H1 (cell line): Measurements from ENCODE around the gene ETV7. TPM values are rescaled to one million over a fixed set of nuclear protein-coding genes. Genes with fewer than 3 reads are reported as not detected.

ENCODE experiments used
- CTCF ChIA-PET: fragments of 300-600 bp; sonication (Branson Sonifier 250); formaldehyde crosslinking; loops from one replicate; lab custom pipeline; 2021; ENCODE audit not compliant: partially characterized antibody; lab: Charles Lee
- POLR2A ChIA-PET: fragments of 300-600 bp; sonication (Branson Sonifier 250); formaldehyde crosslinking; loops from one replicate; lab custom pipeline; 2021; ENCODE audit warnings: inconsistent platforms; ENCODE audit not compliant: partially characterized antibody; lab: Charles Lee
- DNase-seq, 2 experiments: peaks; one replicate each; pipeline versions ENCODE4 v3.0.0 to v3.0.0-alpha.2; 2010 to 2022; ENCODE audit warnings: low spot score in 2 of 2, low read depth in 1 of 2, mixed read lengths in 1 of 2
- FAIRE-seq: peaks from 2 replicates; lab custom pipeline; 2011; peaks lifted over from hg19 to GRCh38; lab: Jason Lieb, UNC
- H2AFZ ChIP-seq: 2 replicates; pipeline ENCODE4 v1.8.1; 2012; ENCODE audit warnings: low read length, inconsistent platforms
- H2AK5ac ChIP-seq: 2 replicates; pipeline ENCODE4 v1.6.1; 2013; ENCODE audit warnings: low read depth, low read length
- H2BK120ac ChIP-seq: replicated peaks from 2 replicates; pipeline ENCODE3; 2013; ENCODE audit warnings: low read depth, low read length, inconsistent platforms
- H2BK12ac ChIP-seq: 2 replicates; pipeline ENCODE4 v1.6.1; 2013; ENCODE audit warnings: low read depth, low read length
- H2BK15ac ChIP-seq: 2 replicates; pipeline ENCODE4 v1.6.1; 2013; ENCODE audit warnings: low read length
- H2BK20ac ChIP-seq: 2 replicates; pipeline ENCODE4 v1.6.1; 2013; ENCODE audit warnings: low read length
- H2BK5ac ChIP-seq: 2 replicates; pipeline ENCODE4 v1.6.1; 2013; ENCODE audit warnings: low read depth, low read length
- H3K14ac ChIP-seq: 2 replicates; pipeline ENCODE4 v1.6.1; 2013; ENCODE audit warnings: inconsistent platforms; ENCODE audit not compliant: insufficient read length
- H3K18ac ChIP-seq: 2 replicates; pipeline ENCODE4 v1.6.1; 2013; ENCODE audit warnings: low read length; ENCODE audit errors: extremely low read depth
- H3K23ac ChIP-seq: 2 replicates; pipeline ENCODE4 v1.6.1; 2013; ENCODE audit warnings: inconsistent platforms; ENCODE audit not compliant: insufficient read length
- H3K23me2 ChIP-seq: 2 replicates; pipeline ENCODE4 v1.6.1; 2013; ENCODE audit warnings: low read depth, low read length
- H3K27ac ChIP-seq: 2 replicates; pipeline ENCODE4 v1.6.1; 2011; ENCODE audit warnings: low read depth, low read length, inconsistent platforms
- H3K27me3 ChIP-seq, 4 experiments: replicated peaks in 1 of 4; 1 replicate in 1 of 4; 2 replicates in 3 of 4; pipeline versions ENCODE4 v1.6.1 to v1.8.1; 2011 to 2013; ENCODE audit warnings: low read length in 3 of 4, mild to moderate bottlenecking in 3 of 4, inconsistent platforms in 2 of 4, mixed read lengths in 2 of 4, moderate library complexity in 1 of 4; ENCODE audit not compliant: control insufficient read depth in 3 of 4, insufficient read depth in 3 of 4; ENCODE audit errors: extremely low read depth in 1 of 4
- H3K36me3 ChIP-seq, 4 experiments: 2 replicates each; pipeline versions ENCODE4 v1.6.1 to v1.8.1; 2011 to 2013; ENCODE audit warnings: mild to moderate bottlenecking in 4 of 4, low read length in 3 of 4, moderate library complexity in 2 of 4, control low read depth in 1 of 4, inconsistent platforms in 1 of 4; ENCODE audit not compliant: insufficient read depth in 4 of 4, control insufficient read depth in 2 of 4
- H3K4ac ChIP-seq: replicated peaks from 2 replicates; pipeline ENCODE3; 2013; ENCODE audit warnings: low read length, low read depth, mixed read lengths, inconsistent platforms; ENCODE audit not compliant: insufficient read length
- H3K4me1 ChIP-seq, 4 experiments: replicated peaks in 1 of 4; 1 replicate in 1 of 4; 2 replicates in 3 of 4; pipeline versions ENCODE4 v1.6.1 to v1.8.1; 2011 to 2013; ENCODE audit warnings: low read length in 3 of 4, inconsistent platforms in 2 of 4, mixed read lengths in 1 of 4; ENCODE audit not compliant: insufficient read depth in 4 of 4, control insufficient read depth in 3 of 4
- H3K4me2 ChIP-seq, 2 experiments: 2 replicates each; pipeline versions ENCODE4 v1.6.1 to v1.8.1; 2011 to 2013; ENCODE audit warnings: low read depth in 2 of 2, low read length in 2 of 2, control low read depth in 1 of 2, inconsistent platforms in 1 of 2, mild to moderate bottlenecking in 1 of 2; ENCODE audit not compliant: insufficient read depth in 1 of 2
- H3K4me3 ChIP-seq, 4 experiments: fragments of 200-600, 300-600 bp in 1 of 4; sonication (generic), shearing (Covaris generic), sonication (Bioruptor Twin) in 1 of 4; 2 replicates each; pipeline versions ENCODE4 v1.5.1 to v1.8.1; 2011 to 2016; ENCODE audit warnings: low read length in 4 of 4, low read depth in 3 of 4, control low read depth in 2 of 4, inconsistent platforms in 2 of 4, mild to moderate bottlenecking in 2 of 4, mixed read lengths in 1 of 4, moderate library complexity in 1 of 4; ENCODE audit not compliant: insufficient read depth in 2 of 4; ENCODE audit errors: extremely low read depth in 1 of 4
- H3K56ac ChIP-seq: replicated peaks from 2 replicates; pipeline ENCODE3; 2013; ENCODE audit warnings: low read depth, mild to moderate bottlenecking, mixed read lengths, low read length, inconsistent platforms; ENCODE audit not compliant: insufficient read length
- H3K79me1 ChIP-seq: 2 replicates; pipeline ENCODE4 v1.6.1; 2013; ENCODE audit warnings: low read depth, low read length, control low read depth
- H3K79me2 ChIP-seq, 2 experiments: 2 replicates each; pipeline versions ENCODE4 v1.6.1 to v1.8.1; 2012 to 2013; ENCODE audit warnings: low read length in 2 of 2, mild to moderate bottlenecking in 2 of 2, inconsistent platforms in 1 of 2; ENCODE audit not compliant: insufficient read depth in 2 of 2, control insufficient read depth in 1 of 2
- H3K9ac ChIP-seq, 4 experiments: replicated peaks in 1 of 4; 1 replicate in 1 of 4; 2 replicates in 3 of 4; pipeline versions ENCODE4 v1.6.1 to v1.8.1; 2011 to 2013; ENCODE audit warnings: low read depth in 3 of 4, low read length in 3 of 4, control low read depth in 2 of 4, mild to moderate bottlenecking in 2 of 4, moderate library complexity in 2 of 4, inconsistent platforms in 1 of 4; ENCODE audit errors: extremely low read depth in 1 of 4
- H3K9me3 ChIP-seq, 2 experiments: 2 replicates each; pipeline versions ENCODE4 v1.6.1 to v1.8.1; 2012 to 2013; ENCODE audit warnings: mild to moderate bottlenecking in 2 of 2, moderate library complexity in 2 of 2, control low read depth in 1 of 2, inconsistent platforms in 1 of 2, low read depth in 1 of 2, low read length in 1 of 2, mixed read lengths in 1 of 2; ENCODE audit not compliant: insufficient read depth in 2 of 2
- H4K20me1 ChIP-seq, 2 experiments: replicated peaks in 1 of 2; 2 replicates each; pipeline versions ENCODE3 to v1.8.1; 2011 to 2013; ENCODE audit warnings: inconsistent platforms in 2 of 2, low read length in 2 of 2, mild to moderate bottlenecking in 1 of 2; ENCODE audit not compliant: insufficient read depth in 2 of 2, control insufficient read depth in 1 of 2
- H4K5ac ChIP-seq: 2 replicates; pipeline ENCODE4 v1.6.1; 2013; ENCODE audit warnings: low read length, low read depth, mixed read lengths, inconsistent platforms; ENCODE audit not compliant: insufficient read length
- H4K8ac ChIP-seq: 2 replicates; pipeline ENCODE4 v1.8.0; 2013; ENCODE audit warnings: mild to moderate bottlenecking, moderate library complexity, low read length, inconsistent platforms; ENCODE audit not compliant: insufficient read depth; ENCODE audit errors: extremely low read depth
- H4K91ac ChIP-seq: replicated peaks from 2 replicates; pipeline ENCODE3; 2013; ENCODE audit warnings: low read length, mixed read lengths, inconsistent platforms; ENCODE audit not compliant: insufficient read length
- GTF2F1 ChIP-seq: IDR thresholded peaks from 2 replicates; pipeline ENCODE4 v1.6.1; 2012; ENCODE audit warnings: low read depth, low read length, improper control_type of control experiment, borderline replicate concordance
- WGBS, 2 experiments: shearing (Covaris generic) in 1 of 2; methylation state at CpG; one replicate each; pipeline versions ENCODE4 v1.1.6 to v1.1.7; 2013 to 2015; ENCODE audit warnings: low lambda C conversion rate in 2 of 2, mixed read lengths in 2 of 2, inconsistent platforms in 1 of 2, low coverage in 1 of 2, missing lambda C conversion rate in 1 of 2; ENCODE audit not compliant: insufficient replicate concordance in 2 of 2, insufficient coverage in 1 of 2, insufficient read length in 1 of 2; ENCODE audit errors: extremely low coverage in 1 of 2, missing lambda C conversion rate in 1 of 2; 5-methylcytosine and 5-hydroxymethylcytosine counted together
- polyA plus RNA-seq, 7 experiments: library from polyadenylated mRNA; depleted of rRNA in 3 of 7; stranded (reverse) in 5 of 7; unstranded in 2 of 7; fragments of >200 nt in 5 of 7; fragments of 200-250 nt in 2 of 7; gene quantifications; 1 replicate in 5 of 7; 2 replicates in 1 of 7; 4 replicates in 1 of 7; pipeline versions ENCODE4 v1.2.1 to v1.2.3, GENCODE V29; 2011 to 2013; ENCODE audit warnings: missing spikeins in 2 of 7, mixed read lengths in 2 of 7
- total RNA-seq: library from RNA; stranded (reverse); fragmentation: NEBNext Ultra II Directional; extraction: Animal tissue kit (Norgen Biotek cat#: 25700); gene quantifications from 2 replicates; pipeline ENCODE4 v1.2.1, GENCODE V29; 2021

Gene ETV7
- total and polyA plus RNA-seq, 2 of the 8 experiments (the other 6 are each of a cell fraction or from before 2014, with no cell fraction given): 0.54 to 2.4 TPM

GRCh38 chr6:36319436-36319762 is 68.1 kb downstream of the ETV7 start:
- no peaks in the 10 kb centered on the region for H4K20me1 ChIP-seq
- H2BK15ac ChIP-seq: no peak overlapping the region; the same call in 1 of the 2 replicates
- no peak overlapping the region for H3K9ac ChIP-seq
- H2BK120ac ChIP-seq: no peak overlapping the region
- no peaks in the 10 kb centered on the region for H3K9me3 ChIP-seq
- H3K23ac ChIP-seq: no peak overlapping the region
- no peak overlapping the region for H3K4ac ChIP-seq
- ChIA-PET CTCF (interaction anchor here (0.9 to 14.2 kb wide), 9 partner anchors 8 to 179 kb away, joined by 3 to 137 read pairs (median 6); no protein-coding TSS in a partner anchor), POLR2A (no interaction called here)
- no peak overlapping the region for H2BK5ac ChIP-seq
- H2BK12ac ChIP-seq: no peak overlapping the region
- H3K27me3 ChIP-seq: no peaks in the 10 kb centered on the region; a peak in 1 of 7 replicates
- H3K79me1 ChIP-seq: no peaks in the 10 kb centered on the region
- 88% methylated on average over 9 of the region's 9 CpGs; no CpG with 5 or more reads in 1 of the 2 experiments for WGBS, 2 experiments
- H4K5ac ChIP-seq: no peak overlapping the region
- H4K91ac ChIP-seq: no peak overlapping the region
- H3K36me3 ChIP-seq: no peaks in the 10 kb centered on the region
- no peak overlapping the region for H3K14ac ChIP-seq
- no peak overlapping the region for H2BK20ac ChIP-seq
- H3K18ac ChIP-seq: no peak overlapping the region
- H3K4me3 ChIP-seq: no peak overlapping the region
- H2AK5ac ChIP-seq: no peak overlapping the region
- H3K79me2 ChIP-seq: no peaks in the 10 kb centered on the region
- DNase-seq (no peak), FAIRE-seq (no peak)
- no peak overlapping the region for H3K4me2 ChIP-seq
- H3K56ac ChIP-seq: no peak overlapping the region
- no peak overlapping the region for H4K8ac ChIP-seq
- H3K27ac ChIP-seq: no peak overlapping the region
- no peak overlapping the region for H2AFZ ChIP-seq
- TF ChIP-seq GTF2F1: no peak
- TF ChIP-seq, all 59 proteins: peak for 0
- Histone ChIP-seq H3K23me2 (no peaks in the 10 kb centered on the region), H3K4me1 (peaks cover 0 to 7% (median 0%) of the 10 kb centered on the region in 4 experiments; a peak in 2 of 7 replicates)
